NCI-H2029 treated with DMSO at 0.1 percent for 48 hours (cell line): ENCODE data around the gene AKAP7.
"Not testable (repeated sequence)": the region's sequence is repeated elsewhere in the genome, so short reads cannot be mapped to it uniquely, and the experiment has no call there.

ENCODE experiments used
- DNase-seq: peaks from one replicate; lab custom pipeline; 2025; lab: John Stamatoyannopoulos, UW

Gene AKAP7

GRCh38 chr6:131293472-131293911 lies 158.2 kb downstream of the AKAP7 start:
- DNase-seq: no peak

- DNase-seq: no peak
Measured at GRCh38 chr6:131295081-131295480, 159.8 kb downstream of the AKAP7 start.

GRCh38 chr6:131300826-131301225 lies 165.6 kb downstream of the AKAP7 start:
- DNase-seq: not testable (repeated sequence)

- DNase-seq: no peak
Measured at GRCh38 chr6:131303338-131303930, 168.2 kb downstream of the AKAP7 start.

- no peak for DNase-seq
Measured at GRCh38 chr6:131305037-131305850, 170.0 kb downstream of the AKAP7 start.

DNA sequence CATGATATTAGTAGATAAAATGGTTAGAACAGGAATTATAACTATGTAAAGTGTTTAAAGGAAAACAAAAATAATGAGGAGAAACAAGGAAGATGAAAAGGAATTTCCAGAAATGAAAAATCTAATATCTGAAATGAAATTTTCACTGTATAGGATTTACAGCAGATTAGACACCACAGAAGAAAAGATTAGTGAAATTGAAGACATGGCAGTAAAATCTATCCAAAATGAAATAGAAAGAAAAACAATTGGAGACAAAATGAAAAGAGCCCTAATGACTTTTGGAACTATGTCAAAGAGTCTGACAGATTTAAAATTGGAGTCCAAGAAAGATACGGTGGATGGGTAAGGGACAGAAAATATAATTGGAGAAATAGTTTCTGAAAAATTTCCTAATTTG lies 174.2 kb downstream of the AKAP7 start:
- no peak for DNase-seq

GRCh38 chr6:131314838-131315237 lies 179.6 kb downstream of the AKAP7 start:
- no peak for DNase-seq

GRCh38 chr6:131316654-131317053 lies 181.4 kb downstream of the AKAP7 start:
- DNase-seq: no peak

GRCh38 chr6:131317516-131317915 lies 182.2 kb downstream of the AKAP7 start:
- DNase-seq: no peak

GRCh38 chr6:131321589-131321988 lies 186.3 kb downstream of the AKAP7 start:
- no peak for DNase-seq

DNA sequence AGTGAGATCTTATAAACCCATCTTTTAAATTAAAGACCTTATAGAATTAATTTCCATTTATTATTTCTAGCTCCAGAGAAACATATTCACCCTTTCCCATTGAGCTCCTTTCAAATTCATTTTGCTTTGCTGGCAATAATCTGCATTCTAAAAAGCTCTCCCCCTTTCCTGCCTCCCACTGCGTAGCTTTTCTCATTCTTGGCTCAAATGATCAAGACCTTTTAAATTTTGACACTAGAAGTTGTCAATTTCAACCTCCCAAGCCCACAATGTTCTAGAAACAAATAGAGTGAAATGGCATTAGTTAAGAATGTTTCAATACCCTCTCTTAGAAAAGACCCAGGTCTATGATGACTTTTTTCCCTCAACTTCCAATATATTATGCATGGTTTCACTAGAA lies 186.9 kb downstream of the AKAP7 start:
- DNase-seq: no peak

DNA sequence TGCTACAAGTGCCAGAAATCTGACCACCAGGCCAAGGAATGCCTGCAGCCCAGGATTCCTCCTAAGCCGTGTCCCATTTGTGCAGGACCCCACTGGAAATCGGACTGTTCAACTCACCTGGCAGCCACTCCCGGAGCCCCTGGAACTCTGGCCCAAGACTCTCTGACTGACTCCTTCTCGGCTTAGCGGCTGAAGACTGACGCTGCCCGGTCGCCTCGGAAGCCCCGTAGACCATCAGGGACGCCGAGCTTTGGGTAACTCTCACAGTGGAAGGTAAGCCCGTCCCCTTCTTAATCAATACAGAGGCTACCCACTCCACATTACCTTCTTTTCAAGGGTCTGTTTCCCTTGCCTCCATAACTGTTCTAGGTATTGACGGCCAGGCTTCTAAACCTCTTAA lies 190.4 kb downstream of the AKAP7 start:
- DNase-seq: not testable (repeated sequence)

GRCh38 chr6:131328727-131329126 lies 193.5 kb downstream of the AKAP7 start:
- DNase-seq: not testable (repeated sequence)

GRCh38 chr6:131331151-131331550 lies 195.9 kb downstream of the AKAP7 start:
- no peak for DNase-seq

DNA sequence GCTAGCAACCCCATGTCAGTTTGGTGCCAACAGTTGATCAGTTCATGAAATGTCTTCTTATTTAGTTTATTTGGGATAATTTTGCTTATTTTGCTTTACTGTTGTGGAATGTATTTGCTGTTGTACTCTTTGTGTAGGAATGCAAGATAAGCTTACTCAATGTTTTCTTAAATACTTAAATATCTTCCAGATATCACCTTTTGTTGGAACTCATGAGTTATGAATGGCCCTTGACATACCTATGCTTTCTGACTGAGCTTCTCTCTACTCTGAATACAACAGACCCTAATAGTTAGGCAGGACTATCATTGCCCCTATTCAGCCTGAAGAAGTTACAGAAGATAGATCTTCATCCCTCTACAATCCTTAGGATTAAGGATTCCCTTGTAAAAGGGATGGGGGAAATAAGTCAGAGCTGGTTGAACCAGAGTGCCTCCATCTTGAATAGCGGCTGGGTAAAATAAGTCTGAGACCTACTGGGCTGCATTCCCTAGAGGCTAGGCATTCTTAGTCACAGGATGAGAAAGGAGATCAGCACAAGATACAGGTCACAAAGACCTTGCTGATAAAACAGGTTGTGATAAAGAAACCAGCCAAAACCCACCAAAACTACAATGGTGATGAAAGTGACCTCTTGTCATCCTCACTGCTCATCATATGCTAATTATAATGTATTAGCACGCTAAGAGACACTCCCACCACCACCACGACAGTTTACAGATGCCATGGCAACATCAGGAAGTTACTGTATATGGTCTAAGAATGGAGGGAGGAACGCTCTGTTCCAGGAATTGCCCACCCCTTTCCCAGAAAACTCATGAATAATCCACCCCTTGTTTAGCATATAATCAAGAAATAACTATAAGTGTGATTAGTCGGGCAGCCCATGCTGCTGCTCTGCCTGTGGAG lies 196.9 kb downstream of the AKAP7 start:
- DNase-seq: no peak
